CD4-positive, alpha-beta T cell treated with Interleukin-1 beta for 1 hour (primary cell): ENCODE results near the gene SH3RF3.

Experiments used
- DNase-seq, 2 donors: peaks; one replicate each; pipeline ENCODE4 v3.0.0-alpha.2; 2020 to 2022

Gene SH3RF3

DNA sequence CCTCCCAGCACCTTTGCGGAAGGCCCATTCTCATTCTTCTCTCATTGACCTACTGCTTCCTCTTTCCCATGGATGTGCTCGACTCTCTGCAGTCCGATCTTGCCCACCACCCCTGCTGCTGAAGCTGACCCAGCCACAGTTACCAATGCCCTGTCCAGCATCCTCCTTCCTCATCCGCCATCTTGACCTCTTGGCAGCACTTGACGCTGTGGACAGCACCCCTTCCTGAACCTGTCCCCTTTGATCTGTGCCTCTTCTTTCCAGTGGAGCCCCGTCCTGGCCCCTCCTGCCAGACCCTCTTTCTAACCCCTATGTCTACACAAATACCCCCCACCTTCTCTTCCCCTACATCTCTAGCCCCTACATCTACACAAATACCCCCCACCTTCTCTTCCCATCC, 275.7 kb downstream of the SH3RF3 start:
- DNase-seq, result no peak

DNA sequence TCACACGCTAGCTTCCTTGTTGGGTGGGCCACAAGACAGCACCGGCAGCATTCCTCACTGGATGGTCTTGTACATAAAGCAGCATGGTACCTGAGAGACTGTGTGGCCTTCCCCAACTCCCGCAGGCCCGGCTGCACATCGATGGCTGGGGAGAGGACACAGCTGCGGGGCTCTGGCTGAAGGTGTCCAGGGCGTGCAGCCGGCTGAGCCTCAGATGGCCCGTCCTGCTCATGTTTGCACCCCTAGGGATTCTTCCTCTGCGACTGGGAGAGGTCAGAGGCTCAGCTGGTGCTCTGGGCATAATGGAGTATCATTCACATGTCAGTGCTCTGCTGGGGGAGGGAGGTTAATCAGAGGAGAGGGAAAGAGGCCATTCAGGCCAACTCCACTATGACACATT, 276.9 kb downstream of the SH3RF3 start:
- DNase-seq, result no peak

DNA sequence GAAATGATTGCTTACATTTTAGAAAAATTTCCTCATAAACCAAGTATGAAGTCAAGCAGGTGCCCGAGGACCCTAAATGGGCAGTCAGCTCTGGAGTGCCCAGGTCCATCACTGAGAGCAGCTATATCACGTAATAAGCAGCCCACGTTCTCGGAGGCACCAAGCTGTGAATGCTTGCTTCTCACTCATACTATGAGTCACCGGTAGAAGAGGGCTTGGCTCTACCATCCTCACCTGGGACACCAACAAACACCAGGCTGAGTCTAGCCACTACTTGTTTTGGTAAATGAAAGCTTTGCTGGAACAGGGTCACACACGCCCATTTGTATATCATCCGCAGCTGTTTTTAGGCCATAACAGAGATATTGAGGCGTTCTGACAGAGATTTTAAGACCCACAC, 277.3 kb downstream of the SH3RF3 start:
- DNase-seq, result no peak

DNA sequence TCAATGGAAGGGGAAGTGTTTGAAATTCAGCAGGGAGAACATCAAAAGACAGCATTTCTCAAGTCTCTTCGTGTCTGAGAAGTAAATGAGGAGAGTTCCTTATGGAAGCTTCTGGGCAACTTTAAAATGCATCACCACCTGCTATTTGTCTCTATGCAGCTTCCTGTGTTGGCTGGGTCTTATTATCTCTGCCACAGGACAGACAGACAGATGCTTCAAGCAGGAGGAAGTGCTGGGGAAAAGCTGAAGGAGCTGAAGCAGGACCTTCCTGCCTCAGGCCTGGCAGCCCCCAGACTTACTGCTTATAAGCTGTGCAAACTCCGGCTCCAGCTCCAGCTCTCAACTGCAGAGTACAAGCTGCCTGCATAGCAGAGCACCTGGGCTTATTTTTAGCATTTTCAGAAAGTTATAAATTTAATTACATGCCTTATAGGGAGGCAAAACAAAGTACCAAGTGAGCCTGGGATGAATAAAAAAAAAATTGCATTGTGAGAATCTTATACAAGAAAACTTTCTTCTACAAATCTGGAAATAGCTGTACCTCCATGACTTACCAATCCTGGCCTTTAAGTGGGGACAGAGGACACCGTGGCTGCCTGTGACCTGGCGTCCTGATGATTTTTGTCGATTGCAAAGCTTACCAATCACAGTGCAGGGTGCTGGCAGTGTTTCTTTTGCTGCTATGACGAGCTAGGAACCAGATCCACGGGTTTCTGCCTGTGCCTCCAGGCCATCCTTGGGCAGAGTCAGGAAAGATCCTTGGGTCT, 278.5 kb downstream of the SH3RF3 start:
- no peak for DNase-seq

DNA sequence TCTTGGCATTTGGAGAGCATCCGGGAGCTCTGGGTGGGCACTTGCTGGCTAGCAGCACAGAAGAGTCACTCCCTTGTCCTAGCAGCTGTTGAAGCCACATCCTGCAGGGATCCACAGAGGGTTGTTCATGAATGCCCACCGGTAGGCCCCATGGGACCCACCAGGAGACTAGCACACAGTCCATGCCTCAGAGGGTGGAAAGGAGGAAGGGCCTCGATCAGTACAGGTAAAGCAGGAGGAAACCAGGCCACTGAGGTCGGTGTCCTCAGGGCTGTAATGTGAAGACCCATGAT, 279.0 kb downstream of the SH3RF3 start:
- DNase-seq, result no peak

DNA sequence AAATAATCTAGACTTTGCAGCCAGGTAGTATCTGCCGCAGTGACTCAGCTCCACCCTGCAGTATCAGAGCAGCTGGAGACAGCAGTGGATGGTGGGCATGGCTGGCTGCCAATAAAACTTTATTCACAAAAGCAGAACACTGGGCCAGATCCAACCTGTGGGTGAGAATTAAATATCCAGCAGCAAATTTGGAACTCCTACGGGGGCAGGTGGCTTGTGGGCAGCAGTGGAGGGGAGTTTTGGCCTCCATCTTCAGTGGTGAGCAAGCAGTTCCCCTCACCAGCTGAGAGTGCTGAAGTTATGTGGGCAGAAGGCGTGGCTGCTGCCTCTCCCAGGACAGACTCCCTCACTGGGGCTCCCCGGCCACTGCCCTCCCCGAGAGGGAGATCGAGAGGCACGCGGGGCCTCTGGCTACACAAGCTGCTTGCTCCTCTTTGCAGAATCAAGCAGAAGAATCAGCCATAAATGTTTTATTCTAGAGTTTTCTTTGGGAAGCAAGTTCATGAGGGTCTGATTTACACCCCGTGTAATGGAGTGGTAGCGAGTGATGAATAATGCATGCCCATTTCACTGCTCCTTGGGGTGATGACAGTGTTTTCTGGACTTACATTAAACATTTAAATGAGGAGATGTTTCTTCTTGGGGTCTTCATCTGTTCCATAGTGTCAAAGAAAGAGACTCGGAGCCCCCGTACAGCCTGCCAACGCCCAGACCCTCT, 280.5 kb downstream of the SH3RF3 start:
- no peak for DNase-seq

DNA sequence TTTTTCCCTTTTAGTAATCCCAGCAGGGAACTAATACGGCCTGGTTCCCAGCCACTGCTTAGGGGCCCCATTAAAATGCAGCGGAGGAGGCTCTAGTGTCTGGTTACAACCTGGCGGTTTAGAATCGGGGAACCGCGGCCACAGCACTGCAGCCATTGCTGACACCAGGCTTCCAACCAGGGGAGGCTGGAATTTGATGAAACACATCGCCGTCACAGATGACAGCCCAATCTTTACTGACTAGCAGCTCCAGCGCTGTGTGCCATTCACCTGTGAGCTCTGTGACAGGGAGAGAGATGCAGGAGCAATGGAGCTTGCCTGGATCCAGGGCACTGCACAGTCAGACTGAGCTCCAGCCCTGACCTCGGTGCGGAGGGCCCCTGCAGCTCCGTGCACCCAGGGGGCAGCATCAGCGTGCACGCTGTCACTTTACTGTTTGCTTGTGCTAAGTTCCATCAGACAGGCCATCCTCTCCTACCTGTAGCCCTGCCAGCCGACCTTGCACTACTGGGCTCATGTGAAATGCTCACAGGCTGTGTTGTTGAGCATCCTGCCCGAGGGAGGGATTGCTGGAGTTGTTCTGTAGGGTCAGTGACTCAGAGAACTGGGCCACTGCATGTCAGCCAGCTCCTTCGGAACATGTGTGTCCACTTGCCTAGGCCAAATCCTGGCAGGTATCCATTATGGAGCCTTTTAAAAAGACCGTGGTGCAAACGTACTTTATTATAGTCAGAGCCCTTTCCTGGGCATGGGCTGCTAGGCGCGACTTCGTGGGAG, 281.2 kb downstream of the SH3RF3 start:
- DNase-seq, result no peak

DNA sequence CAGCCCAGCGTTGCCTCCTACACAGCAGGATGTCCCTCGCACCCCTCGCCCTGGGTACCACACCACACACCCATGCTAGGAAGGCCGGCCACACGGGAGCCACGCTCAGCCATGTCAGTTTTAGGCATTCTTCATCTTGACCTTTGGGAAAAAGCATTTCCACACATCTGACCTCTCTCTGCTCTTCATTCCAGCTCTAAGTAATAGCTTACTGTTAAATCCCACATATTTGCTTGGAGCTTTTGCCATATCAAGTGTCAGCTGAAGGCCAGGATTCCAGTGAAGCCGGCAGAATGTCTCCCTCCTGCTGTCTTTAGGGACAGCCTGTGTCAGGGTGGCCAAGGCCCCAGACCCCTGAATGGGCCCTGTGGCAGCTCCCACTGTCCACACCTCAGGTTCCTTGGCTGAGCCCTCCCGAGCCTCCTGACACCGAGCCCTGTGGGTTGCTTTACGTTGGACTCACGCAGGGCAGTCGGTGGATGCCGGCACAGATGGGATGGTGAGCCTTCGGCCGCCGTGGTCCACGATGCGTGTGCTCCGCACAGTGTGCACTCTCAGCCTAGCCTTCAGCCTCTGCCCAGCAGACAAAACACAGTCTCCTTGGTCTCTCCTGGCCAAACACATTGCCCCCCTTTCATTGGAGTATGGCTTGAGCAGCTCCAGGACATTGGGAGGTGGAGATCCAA, 282.8 kb downstream of the SH3RF3 start:
- DNase-seq, result no peak

DNA sequence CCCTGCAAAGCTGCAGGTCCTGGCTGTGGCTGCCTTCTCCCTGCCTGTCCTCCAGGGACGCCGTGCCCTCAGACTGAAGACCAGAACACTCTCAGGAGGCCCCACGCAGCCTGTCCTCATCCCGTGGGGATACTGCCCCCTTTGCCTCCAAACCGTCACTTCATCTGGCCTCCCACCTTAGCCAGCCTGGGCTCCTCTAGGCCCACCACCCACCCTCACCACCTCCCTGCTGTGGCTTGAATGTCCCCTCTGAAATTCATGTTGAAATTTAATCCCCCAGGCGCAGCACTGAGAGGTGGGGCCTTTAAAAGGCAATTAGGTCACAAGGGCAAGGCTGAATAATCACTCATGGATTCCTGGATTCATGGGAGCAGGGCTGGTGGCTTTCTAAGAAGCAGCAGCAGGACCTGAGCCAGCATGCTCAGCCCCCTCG, 286.6 kb downstream of the SH3RF3 start:
- DNase-seq, result no peak

DNA sequence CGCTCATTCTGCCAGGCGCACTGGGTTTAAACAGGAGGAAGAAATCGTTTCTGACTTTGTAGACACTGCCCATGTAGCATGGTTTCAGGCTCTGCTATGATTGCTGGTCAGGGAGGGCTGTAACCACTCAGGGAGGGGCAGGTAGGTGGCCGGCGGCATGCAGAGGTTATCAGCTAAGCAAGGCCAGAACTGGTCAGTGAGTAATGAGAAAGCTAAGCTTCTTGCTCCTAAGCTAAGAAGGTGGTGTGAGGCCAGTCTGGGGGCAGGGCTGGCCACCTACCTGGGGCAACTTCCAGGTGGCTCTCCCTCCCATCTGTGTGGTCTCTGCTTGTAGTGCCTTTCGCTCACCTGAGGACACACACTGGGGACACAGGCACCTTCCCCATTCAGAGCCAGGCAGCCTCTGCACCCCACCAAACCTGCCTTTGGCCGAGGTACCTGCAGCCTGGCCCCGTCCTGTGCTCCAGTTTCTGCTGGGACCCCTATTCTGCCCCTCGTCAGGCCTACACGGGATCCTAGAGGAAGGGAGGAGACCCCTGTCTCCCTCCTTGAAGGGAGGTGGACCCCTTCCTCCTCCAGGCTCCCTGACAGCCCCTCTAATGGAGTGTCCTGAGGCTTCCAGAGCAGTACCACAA, 288.8 kb downstream of the SH3RF3 start:
- DNase-seq, result no peak

DNA sequence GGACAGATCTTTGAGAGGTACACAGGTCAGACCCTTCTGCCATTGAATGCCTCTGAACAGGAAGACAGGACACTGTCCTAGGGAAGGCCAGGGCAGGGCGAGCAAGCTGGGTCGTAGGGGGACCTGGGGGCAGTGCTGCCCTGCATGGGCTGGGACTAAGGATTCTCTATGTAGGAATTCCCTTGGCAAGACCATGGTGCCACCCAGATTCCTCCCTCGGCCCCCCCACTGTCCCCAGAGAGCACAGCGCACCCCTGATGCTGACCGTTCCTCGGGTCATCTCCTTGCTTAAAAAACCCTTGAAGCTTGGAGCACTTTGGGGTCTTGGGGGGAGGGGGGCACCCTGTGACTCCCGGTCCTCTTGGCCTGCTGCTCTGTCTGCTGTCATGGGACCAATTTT, 289.7 kb downstream of the SH3RF3 start:
- no peak for DNase-seq

DNA sequence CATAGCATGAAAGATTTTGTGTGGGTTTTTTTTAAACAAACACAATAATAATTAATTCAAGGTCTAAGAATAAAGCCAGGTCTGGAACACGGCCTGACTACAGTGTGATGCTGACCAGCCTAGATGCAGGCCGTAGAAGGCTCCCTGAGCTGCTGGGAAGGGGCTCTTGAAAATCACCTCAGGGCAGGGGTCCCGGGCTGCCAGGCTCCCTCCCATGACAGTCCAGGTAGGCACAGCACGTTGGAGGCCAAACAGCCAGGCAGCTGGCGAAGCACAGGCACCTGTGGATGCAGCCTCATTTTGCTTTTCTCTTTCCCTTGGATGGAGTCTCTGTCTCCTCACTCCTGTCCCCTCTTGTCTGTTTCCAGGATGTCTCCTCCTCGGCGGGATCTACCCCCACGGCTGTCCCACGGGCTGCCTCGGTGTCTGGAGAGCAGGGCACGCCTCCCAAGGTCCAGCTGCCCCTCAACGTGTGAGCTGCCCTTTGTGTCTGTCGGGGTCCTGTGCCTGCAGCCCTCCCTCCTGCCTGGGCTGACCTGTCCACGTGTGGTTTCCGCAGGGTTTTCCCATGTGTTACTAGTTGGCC, 290.3 kb downstream of the SH3RF3 start:
- no peak for DNase-seq

DNA sequence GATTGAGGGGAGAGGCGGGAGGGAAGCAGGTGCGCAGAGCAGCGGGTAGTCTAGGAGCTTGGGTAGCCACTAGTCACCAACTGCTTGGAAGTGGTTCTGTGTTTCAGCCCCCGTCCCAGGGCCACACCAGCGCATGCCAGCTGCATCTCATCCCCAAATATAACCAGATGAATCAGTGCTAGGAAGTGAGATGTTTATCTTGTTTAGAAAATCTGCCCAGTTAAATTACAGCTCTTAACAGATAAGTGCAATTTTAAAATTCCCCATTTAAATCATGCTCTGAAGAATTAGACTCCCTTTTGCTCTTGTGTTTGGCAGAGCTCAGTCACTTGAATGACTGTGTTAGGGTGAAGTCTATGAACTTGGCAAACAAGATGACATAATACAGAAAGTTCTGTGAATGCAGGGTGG, 291.0 kb downstream of the SH3RF3 start:
- no peak for DNase-seq

DNA sequence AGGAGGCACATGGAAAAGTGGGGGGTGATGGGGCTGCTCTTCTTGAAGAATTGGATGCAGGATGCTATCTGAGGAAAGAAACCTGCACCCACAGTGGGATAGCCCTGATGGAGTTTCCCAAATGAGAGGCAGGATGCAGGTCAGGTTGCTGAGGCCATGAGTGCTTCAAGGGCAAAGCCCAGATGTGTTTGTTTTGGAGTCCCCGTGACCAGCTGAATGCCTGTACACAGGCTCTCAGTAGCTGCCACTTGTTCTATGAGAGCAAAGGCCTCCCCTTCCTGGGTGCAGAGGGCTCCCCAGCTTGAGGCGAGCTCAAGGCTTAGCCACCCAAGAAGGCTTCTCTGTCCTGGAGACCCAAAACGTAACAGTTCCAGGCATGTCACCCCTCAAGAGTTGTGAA, 292.1 kb downstream of the SH3RF3 start:
- no peak for DNase-seq

DNA sequence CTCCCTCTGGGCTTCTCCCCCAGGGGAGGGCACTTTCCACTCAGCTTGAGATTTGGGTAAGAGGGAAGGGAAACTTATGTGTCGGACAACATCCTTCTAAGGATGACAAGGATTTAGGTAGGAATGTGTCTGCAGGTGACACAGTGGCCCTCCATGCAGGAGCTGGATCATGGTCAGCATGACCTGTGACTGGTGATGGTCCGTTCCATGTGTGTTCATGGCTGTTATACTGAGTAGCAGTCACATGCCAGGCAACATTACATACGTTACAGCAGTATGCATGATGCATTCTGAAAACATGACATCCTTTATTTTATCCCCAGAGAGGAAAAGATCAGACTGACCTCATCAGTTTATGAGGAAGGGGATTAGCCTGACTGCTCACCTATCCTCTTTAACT, 292.6 kb downstream of the SH3RF3 start:
- no peak for DNase-seq

DNA sequence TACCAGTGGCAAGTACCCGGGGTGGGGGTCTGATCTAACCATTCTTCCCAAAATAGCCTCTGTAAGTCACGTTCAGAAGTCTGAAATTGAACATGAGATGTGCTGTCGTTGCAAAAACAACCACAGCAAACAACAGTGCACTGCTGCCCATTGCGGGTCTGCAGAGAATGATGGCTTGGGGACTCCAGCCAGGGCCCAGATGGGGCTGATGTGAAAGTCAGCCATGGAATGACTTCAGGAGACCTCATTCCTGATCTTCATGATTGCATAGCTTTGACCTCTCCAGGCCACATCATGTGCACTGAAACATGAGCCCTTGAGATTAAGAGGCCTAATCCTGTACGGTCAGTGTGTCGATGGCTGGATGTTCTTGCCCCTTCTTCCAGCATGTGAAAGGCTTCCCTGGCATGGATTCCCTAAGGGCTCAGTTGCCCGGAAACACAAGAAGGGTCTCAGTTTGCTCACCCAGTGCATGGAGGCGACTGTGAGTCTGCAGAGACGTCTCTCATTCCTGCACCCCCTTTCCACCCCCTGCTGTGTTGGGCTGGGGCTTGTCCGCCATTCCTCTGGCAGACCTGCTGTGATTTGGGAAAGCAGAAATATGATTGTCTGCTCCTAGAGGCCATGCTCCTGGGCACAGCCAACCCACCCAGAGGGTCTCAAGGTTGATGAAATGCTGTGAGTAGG, 293.2 kb downstream of the SH3RF3 start:
- DNase-seq, result no peak

DNA sequence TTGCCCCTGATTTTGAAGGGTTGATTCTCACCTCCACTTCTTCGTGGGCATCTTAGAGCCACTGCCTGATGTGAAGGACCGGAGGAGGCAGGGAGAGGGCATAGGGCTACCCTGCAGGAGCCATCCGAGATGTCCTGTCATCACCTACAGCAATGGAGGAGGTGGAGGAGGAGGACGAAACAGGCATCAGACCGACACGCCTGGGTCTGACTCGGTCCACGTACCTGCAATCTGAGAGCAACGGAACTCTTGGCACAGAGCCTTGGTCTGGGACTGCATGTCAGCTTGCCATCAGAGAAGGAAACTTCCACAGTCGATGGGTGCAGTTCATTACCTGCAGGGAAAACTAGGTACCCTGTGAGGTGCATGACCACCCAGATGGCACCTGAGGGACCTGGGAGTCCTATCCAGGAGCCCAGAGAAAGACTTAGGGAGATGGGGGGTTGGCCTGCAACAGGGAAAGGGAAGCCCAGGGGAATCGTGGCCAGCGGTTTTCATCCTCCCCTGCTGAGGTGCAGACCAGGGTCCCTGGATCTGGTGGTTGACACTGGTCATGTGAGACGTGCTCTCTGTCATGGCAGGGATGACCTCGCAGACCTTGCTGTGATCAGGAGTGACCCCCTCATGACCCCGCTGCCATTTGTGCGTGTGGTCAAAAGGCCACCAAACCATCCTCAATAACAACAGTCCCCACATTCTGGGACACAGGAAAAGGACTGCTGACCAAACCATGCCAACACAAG, 293.9 kb downstream of the SH3RF3 start:
- no peak for DNase-seq

DNA sequence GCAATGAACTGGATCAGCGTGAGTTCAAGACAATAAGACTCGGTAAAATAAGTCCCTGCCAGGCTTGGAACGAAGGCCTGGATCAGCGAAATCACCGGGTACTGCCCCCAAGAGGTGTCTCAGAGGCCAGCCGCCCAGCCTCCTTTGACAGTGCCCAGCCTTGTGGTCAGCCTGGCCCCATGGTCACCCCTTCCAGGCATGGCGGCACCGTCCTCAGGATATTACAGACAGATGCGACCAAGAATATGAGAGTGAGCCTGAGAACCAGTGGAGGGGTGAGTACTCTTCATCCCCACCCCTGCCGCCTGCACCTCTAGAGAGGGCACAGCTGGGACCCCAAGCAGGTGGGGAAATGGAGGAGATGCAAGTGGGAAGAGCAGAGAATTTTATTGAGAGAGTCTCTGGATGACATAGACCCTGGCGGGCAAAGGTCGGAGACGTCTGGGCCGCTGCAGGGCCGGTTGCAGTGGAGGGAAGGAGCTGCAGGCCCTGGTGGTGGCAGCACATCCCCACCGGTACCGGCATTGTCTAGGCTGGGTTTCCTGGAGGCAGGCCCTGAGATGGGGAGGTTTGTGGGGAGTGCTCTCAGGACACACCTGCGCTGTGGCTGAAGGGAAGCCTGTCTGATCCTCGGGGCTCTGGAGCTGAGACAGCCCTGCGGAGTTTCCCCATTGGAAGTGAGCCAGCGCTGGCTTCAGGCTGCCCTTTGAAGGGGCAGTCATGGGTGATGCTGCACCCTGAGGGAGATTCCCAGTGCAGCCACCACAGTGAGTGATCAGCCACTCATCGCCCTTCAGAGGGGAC, 294.8 kb downstream of the SH3RF3 start:
- no peak for DNase-seq

DNA sequence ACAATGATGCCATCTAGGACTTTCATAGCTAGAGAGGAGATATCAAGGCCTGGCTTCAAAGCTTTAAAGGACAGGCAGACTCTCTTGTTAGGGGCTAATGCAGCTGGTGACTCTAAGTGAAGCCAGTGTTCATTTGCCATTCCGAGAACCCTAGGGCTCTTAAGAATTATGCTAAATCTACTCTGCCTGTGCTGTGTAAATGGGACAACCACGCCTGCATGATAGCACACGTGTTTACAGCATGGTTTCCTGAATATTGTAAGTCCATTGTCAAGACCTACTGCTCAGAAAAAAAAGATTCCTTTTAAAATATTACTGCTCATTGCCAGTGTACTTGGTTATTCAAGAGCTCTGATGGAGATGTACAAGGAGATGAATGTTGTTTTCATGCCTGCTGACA, 296.4 kb downstream of the SH3RF3 start:
- no peak for DNase-seq

DNA sequence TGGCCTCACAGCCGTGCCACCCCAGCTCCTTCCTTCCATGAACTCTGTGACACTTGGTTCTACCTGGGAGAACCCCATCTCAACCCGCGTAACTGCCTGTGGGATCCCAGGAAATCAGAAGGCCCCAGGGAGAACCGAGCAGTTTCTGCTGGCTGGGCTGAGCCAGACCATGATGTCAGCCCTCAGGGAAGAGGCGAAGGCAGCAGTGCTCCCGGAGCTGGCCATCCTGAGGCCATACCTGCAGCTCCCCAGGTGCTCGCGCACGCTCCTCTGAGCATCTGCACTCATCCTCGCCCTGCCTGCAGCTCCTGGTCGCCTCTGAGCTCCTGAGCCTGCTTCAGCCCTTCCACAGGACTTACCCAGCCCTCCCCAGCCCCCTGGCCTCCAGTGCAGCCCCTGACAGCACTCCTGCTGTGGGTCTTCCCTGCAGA, 298.7 kb downstream of the SH3RF3 start:
- DNase-seq, result no peak
